ENCODE measurements around the gene USP14.

GRCh38 chr18:220708-221107 is 62.4 kb downstream of the USP14 start:
- TF ChIP-seq EZH2 (IDR thresholded peaks at IDR 0.05; ENCODE audit: insufficient read depth, poor library complexity, severe bottlenecking) (no peak), EZH2phosphoT487 (IDR thresholded peaks at IDR 0.05; ENCODE audit: insufficient read depth, low read depth) (no peak)

Data from GM23248 (cell line).